K562 (cell line): ENCODE data around the gene MARK2. TPM values are rescaled to one million over a fixed set of nuclear protein-coding genes. Genes with fewer than 3 reads are reported as not detected.

Experiments
- BRF1 ChIP-seq: IDR thresholded peaks from 3 replicates; pipeline ENCODE4 v1.6.1; 2011; ENCODE audit warnings: borderline replicate concordance, mild to moderate bottlenecking; ENCODE audit not compliant: insufficient read length; ENCODE audit errors: extremely low read depth
- CBFB ChIP-seq: sonication (generic); formaldehyde crosslinking; IDR thresholded peaks from 2 replicates; pipeline ENCODE4 v1.4.0; 2020; ENCODE audit warnings: mild to moderate bottlenecking, missing genetic modification reagents
- KLF10 ChIP-seq: fragments of 250-450 bp; sonication (Bioruptor Pico); IDR thresholded peaks from 2 replicates; pipeline ENCODE4 v1.6.1; 2021; ENCODE audit warnings: matching md5 sums
- MBD2 ChIP-seq: sonication (generic); IDR thresholded peaks from 2 replicates; pipeline ENCODE4 v1.6.1; 2016; ENCODE audit warnings: low read depth, borderline replicate concordance
- NR2C2 ChIP-seq, 2 experiments: fragments of 200-800 bp in 1 of 2; sonication (Bioruptor generic) in 1 of 2; sonication (generic) in 1 of 2; formaldehyde crosslinking in 1 of 2; IDR thresholded peaks; 2 replicates each; pipeline versions ENCODE4 v1.6.1 to v1.8.0; 2016 to 2022; ENCODE audit warnings: mild to moderate bottlenecking in 1 of 2, missing compliant biosample characterization in 1 of 2, missing genetic modification characterization in 1 of 2, missing genetic modification reagents in 1 of 2
- PHF21A ChIP-seq: fragments of 450-650 bp; IDR thresholded peaks from 2 replicates; pipeline ENCODE4 v1.6.1; 2017; ENCODE audit warnings: low read depth, borderline replicate concordance
- RB1 ChIP-seq: fragments of 450-650 bp; IDR thresholded peaks from 2 replicates; pipeline ENCODE4 v1.6.1; 2017; ENCODE audit warnings: low read depth, mild to moderate bottlenecking
- RFX5 ChIP-seq: IDR thresholded peaks from 2 replicates; pipeline ENCODE4 v1.6.1; 2011; ENCODE audit warnings: low read depth, mild to moderate bottlenecking, improper control_type of control experiment, low read length
- SP1 ChIP-seq: sonication (generic); formaldehyde crosslinking; IDR thresholded peaks from 2 replicates; pipeline ENCODE4 v1.8.1; 2022; ENCODE audit warnings: mild to moderate bottlenecking, missing genetic modification reagents
- TFAP4 ChIP-seq: sonication (generic); formaldehyde crosslinking; IDR thresholded peaks from 2 replicates; pipeline ENCODE4 v1.8.0; 2022; ENCODE audit warnings: missing genetic modification reagents, mild to moderate bottlenecking, moderate library complexity, borderline replicate concordance
- polyA plus RNA-seq, 8 experiments: library from polyadenylated mRNA; depleted of rRNA in 4 of 8; stranded (reverse) in 5 of 8; unstranded in 3 of 8; fragments of >200 nt; fragmentation: Nextera tagmentation in 2 of 8; fragmentation: Illumina TruSeq in 1 of 8; extraction: Ambion mirVana in 2 of 8; extraction: Trizol in 1 of 8; gene quantifications; 2 replicates each; pipeline versions ENCODE4 v1.2.1 to v1.2.3, GENCODE V29; 2011 to 2014; ENCODE audit warnings: inconsistent platforms in 1 of 8, missing spikeins in 1 of 8
- total RNA-seq, 7 experiments: library from RNA; depleted of rRNA in 6 of 7; stranded (reverse); fragments of >200 nt in 6 of 7; fragmentation: Illumina TruSeq in 2 of 7; extraction: Trizol in 2 of 7; gene quantifications; 2 replicates each; pipeline versions ENCODE4 v1.2.1 to v1.2.3, GENCODE V29; 2011 to 2021; ENCODE audit warnings: low replicate concordance in 1 of 7
- TF ChIP-seq, protein P1 (sequence below): sonication (generic); formaldehyde crosslinking; IDR thresholded peaks from 2 replicates; pipeline ENCODE4 v1.8.0; 2022; ENCODE audit warnings: mild to moderate bottlenecking, missing genetic modification reagents, borderline replicate concordance
- TF ChIP-seq, protein P2 (sequence below): sonication (generic); formaldehyde crosslinking; IDR thresholded peaks from 2 replicates; pipeline ENCODE4 v1.5.0; 2020; ENCODE audit warnings: missing genetic modification reagents
- TF ChIP-seq, protein P3 (sequence below): fragments of 450-650 bp; IDR thresholded peaks from 2 replicates; pipeline ENCODE4 v1.7.0; 2016; ENCODE audit warnings: borderline replicate concordance

Gene MARK2
- total and polyA plus RNA-seq, 9 of the 15 experiments (the other 6 are each of a cell fraction or from before 2014, with no cell fraction given), result 0.32 to 43.5 (median 15.1) TPM

- TF ChIP-seq, protein P1, sequence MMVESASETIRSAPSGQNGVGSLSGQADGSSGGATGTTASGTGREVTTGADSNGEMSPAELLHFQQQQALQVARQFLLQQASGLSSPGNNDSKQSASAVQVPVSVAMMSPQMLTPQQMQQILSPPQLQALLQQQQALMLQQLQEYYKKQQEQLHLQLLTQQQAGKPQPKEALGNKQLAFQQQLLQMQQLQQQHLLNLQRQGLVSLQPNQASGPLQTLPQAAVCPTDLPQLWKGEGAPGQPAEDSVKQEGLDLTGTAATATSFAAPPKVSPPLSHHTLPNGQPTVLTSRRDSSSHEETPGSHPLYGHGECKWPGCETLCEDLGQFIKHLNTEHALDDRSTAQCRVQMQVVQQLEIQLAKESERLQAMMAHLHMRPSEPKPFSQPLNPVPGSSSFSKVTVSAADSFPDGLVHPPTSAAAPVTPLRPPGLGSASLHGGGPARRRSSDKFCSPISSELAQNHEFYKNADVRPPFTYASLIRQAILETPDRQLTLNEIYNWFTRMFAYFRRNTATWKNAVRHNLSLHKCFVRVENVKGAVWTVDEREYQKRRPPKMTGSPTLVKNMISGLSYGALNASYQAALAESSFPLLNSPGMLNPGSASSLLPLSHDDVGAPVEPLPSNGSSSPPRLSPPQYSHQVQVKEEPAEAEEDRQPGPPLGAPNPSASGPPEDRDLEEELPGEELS (CRISPR knock-in tag), result no peak
- TF ChIP-seq CBFB (0 out of 2 replicates have a peak, but pooled peaks have one; percentile 19), BRF1 (no peak), TFAP4 (CRISPR knock-in tag) (peak; percentile 34; the same call in 1 of the 2 replicates), SP1 (CRISPR knock-in tag) (0 out of 2 replicates have a peak, but pooled peaks have one; percentile 34), MBD2 (no peak), PHF21A (0 out of 2 replicates have a peak, but pooled peaks have one; percentile 14), KLF10 (CRISPR knock-in tag) (no peak), RB1 (peak; percentile 69; the same call in 1 of the 2 replicates), RFX5 (no peak), NR2C2 (CRISPR knock-in tag; IDR thresholded peaks at IDR 0.05) (peak; percentile 17; the same call in 1 of the 2 replicates), NR2C2 (tag; IDR thresholded peaks at IDR 0.05) (0 out of 2 replicates have a peak, but pooled peaks have one; percentile 40)
- TF ChIP-seq, protein P2, sequence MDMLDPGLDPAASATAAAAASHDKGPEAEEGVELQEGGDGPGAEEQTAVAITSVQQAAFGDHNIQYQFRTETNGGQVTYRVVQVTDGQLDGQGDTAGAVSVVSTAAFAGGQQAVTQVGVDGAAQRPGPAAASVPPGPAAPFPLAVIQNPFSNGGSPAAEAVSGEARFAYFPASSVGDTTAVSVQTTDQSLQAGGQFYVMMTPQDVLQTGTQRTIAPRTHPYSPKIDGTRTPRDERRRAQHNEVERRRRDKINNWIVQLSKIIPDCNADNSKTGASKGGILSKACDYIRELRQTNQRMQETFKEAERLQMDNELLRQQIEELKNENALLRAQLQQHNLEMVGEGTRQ, result no peak
- TF ChIP-seq, protein P3, sequence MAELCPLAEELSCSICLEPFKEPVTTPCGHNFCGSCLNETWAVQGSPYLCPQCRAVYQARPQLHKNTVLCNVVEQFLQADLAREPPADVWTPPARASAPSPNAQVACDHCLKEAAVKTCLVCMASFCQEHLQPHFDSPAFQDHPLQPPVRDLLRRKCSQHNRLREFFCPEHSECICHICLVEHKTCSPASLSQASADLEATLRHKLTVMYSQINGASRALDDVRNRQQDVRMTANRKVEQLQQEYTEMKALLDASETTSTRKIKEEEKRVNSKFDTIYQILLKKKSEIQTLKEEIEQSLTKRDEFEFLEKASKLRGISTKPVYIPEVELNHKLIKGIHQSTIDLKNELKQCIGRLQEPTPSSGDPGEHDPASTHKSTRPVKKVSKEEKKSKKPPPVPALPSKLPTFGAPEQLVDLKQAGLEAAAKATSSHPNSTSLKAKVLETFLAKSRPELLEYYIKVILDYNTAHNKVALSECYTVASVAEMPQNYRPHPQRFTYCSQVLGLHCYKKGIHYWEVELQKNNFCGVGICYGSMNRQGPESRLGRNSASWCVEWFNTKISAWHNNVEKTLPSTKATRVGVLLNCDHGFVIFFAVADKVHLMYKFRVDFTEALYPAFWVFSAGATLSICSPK, result no peak
These were observed 106.7 kb downstream of the MARK2 start (continued) for GRCh38 chr11:63945477-63946163.
